MM.1S (cell line): ENCODE measurements around the gene PEDS1.

Experiments
- DNase-seq: peaks from one replicate; pipeline ENCODE4 v3.0.0-alpha.2; 2015
- H2AFZ ChIP-seq: fragments of 300-600 bp; sonication (generic); 2 replicates; pipeline ENCODE4 v1.6.0; 2016; ENCODE audit warnings: antibody characterized with exemption, low read length
- H3F3A ChIP-seq: fragments of 300-600 bp; sonication (generic); 2 replicates; pipeline ENCODE4 v1.6.1; 2016; ENCODE audit warnings: mild to moderate bottlenecking, antibody characterized with exemption, low read length, moderate library complexity, mixed read lengths; ENCODE audit not compliant: insufficient read depth
- H3K27ac ChIP-seq: fragments of 300-600 bp; sonication (generic); 2 replicates; pipeline ENCODE4 v1.5.1; 2016; ENCODE audit warnings: mild to moderate bottlenecking, low read length
- H3K27me3 ChIP-seq: fragments of 300-600 bp; sonication (generic); replicated peaks from 2 replicates; pipeline ENCODE4 v1.6.0; 2016; ENCODE audit warnings: low read length; ENCODE audit not compliant: insufficient read depth
- H3K36me3 ChIP-seq: fragments of 300-600 bp; sonication (generic); replicated peaks from 2 replicates; pipeline ENCODE4 v1.6.1; 2016; ENCODE audit warnings: mild to moderate bottlenecking, low read length, mixed read lengths; ENCODE audit not compliant: insufficient read depth
- H3K4me1 ChIP-seq: fragments of 300-600 bp; sonication (generic); 2 replicates; pipeline ENCODE4 v1.6.1; 2016; ENCODE audit warnings: low read length, mixed read lengths
- H3K4me2 ChIP-seq: fragments of 300-600 bp; sonication (generic); 2 replicates; pipeline ENCODE4 v1.6.0; 2016; ENCODE audit warnings: low read depth, low read length
- H3K4me3 ChIP-seq: fragments of 300-600 bp; sonication (generic); 2 replicates; pipeline ENCODE4 v1.5.1; 2016; ENCODE audit warnings: low read length, mixed read lengths
- H3K79me2 ChIP-seq: fragments of 300-600 bp; sonication (generic); 2 replicates; pipeline ENCODE4 v1.6.1; 2016; ENCODE audit warnings: mixed run types, low read length, mixed read lengths
- H3K9ac ChIP-seq: fragments of 300-600 bp; sonication (generic); 2 replicates; pipeline ENCODE4 v1.6.1; 2016; ENCODE audit warnings: low read length, mixed read lengths
- H3K9me2 ChIP-seq: fragments of 300-600 bp; sonication (generic); replicated peaks from 2 replicates; pipeline ENCODE4 v1.6.1; 2016; ENCODE audit warnings: mild to moderate bottlenecking, low read length, mixed read lengths; ENCODE audit not compliant: insufficient read depth
- H3K9me3 ChIP-seq: fragments of 300-600 bp; sonication (generic); replicated peaks from 2 replicates; pipeline ENCODE4 v1.6.1; 2016; ENCODE audit warnings: mild to moderate bottlenecking, low read length, mixed read lengths; ENCODE audit not compliant: insufficient read depth
- H4K20me1 ChIP-seq: fragments of 300-600 bp; sonication (generic); 2 replicates; pipeline ENCODE4 v1.6.1; 2016; ENCODE audit warnings: mild to moderate bottlenecking, low read length, moderate library complexity, mixed read lengths; ENCODE audit not compliant: insufficient read depth
- CTCF ChIP-seq: fragments of 300-600 bp; sonication (generic); IDR thresholded peaks from 2 replicates; pipeline ENCODE4 v1.5.1; 2016; ENCODE audit warnings: antibody characterized with exemption, low read length, mixed read lengths
- EZH2 ChIP-seq: fragments of 300-600 bp; sonication (generic); optimal IDR thresholded peaks from 2 replicates; pipeline ENCODE3; 2017; ENCODE audit warnings: low read depth, mild to moderate bottlenecking, antibody characterized with exemption, low read length, mixed read lengths
- EZH2phosphoT487 ChIP-seq: fragments of 300-600 bp; sonication (generic); IDR thresholded peaks from 2 replicates; pipeline ENCODE4 v1.6.1; 2018; ENCODE audit warnings: antibody characterized with exemption, low read length

The PEDS1 gene

GRCh38 chr20:50130356-50130723, 23.2 kb downstream of the PEDS1 start:
- H3K9ac ChIP-seq, result no peak overlapping the region
- H3K36me3 ChIP-seq, result no peaks in the 10 kb centered on the region
- no peaks in the 10 kb centered on the region for H3F3A ChIP-seq
- H3K9me3 ChIP-seq, result no peaks in the 10 kb centered on the region
- H3K4me2 ChIP-seq, result no peak overlapping the region
- no peaks in the 10 kb centered on the region for H3K4me1 ChIP-seq
- H3K79me2 ChIP-seq, result no peaks in the 10 kb centered on the region
- H3K9me2 ChIP-seq, result no peaks in the 10 kb centered on the region
- H3K27ac ChIP-seq, result no peak overlapping the region
- no peaks in the 10 kb centered on the region for H3K27me3 ChIP-seq
- no peak for DNase-seq
- no peak for TF ChIP-seq EZH2phosphoT487
- no peak for TF ChIP-seq CTCF
- no peak for TF ChIP-seq EZH2
- H4K20me1 ChIP-seq, result no peaks in the 10 kb centered on the region
- no peak overlapping the region for H2AFZ ChIP-seq
- H3K4me3 ChIP-seq, result no peak overlapping the region

GRCh38 chr20:50129662-50130355, 23.7 kb downstream of the PEDS1 start:
- no peak overlapping the region for H3K27ac ChIP-seq
- no peak for DNase-seq
- no peaks in the 10 kb centered on the region for H4K20me1 ChIP-seq
- H3K9me3 ChIP-seq, result no peaks in the 10 kb centered on the region
- H3K4me3 ChIP-seq, result no peak overlapping the region
- H3K4me1 ChIP-seq, result no peaks in the 10 kb centered on the region
- no peaks in the 10 kb centered on the region for H3F3A ChIP-seq
- H3K9me2 ChIP-seq, result no peaks in the 10 kb centered on the region
- TF ChIP-seq CTCF (no peak), EZH2 (no peak), EZH2phosphoT487 (no peak)
- no peaks in the 10 kb centered on the region for H3K27me3 ChIP-seq
- no peak overlapping the region for H3K9ac ChIP-seq
- no peaks in the 10 kb centered on the region for H3K36me3 ChIP-seq
- no peak overlapping the region for H2AFZ ChIP-seq
- H3K4me2 ChIP-seq, result no peak overlapping the region
- no peaks in the 10 kb centered on the region for H3K79me2 ChIP-seq

- no peak for DNase-seq
- Histone ChIP-seq H3K9me2 (no peaks in the 10 kb centered on the region), H3K36me3 (no peaks in the 10 kb centered on the region), H3K79me2 (no peaks in the 10 kb centered on the region), H3F3A (no peaks in the 10 kb centered on the region), H4K20me1 (no peaks in the 10 kb centered on the region), H3K27ac (no peak overlapping the region), H3K4me2 (no peak overlapping the region), H2AFZ (no peak overlapping the region), H3K9ac (no peak overlapping the region), H3K4me1 (no peaks in the 10 kb centered on the region), H3K27me3 (no peaks in the 10 kb centered on the region), H3K9me3 (no peaks in the 10 kb centered on the region), H3K4me3 (no peak overlapping the region)
- TF ChIP-seq EZH2, result no peak
- no peak for TF ChIP-seq CTCF
- TF ChIP-seq EZH2phosphoT487, result no peak
Observed at GRCh38 chr20:50128520-50128905, 25.0 kb downstream of the PEDS1 start.
